Liver (tissue), 9 donors: Measurements from ENCODE around the gene ABCC2. TPM values are rescaled to one million over a fixed set of nuclear protein-coding genes. Genes with fewer than 3 reads are reported as not detected.

Experiments used
- DNase-seq: peaks from one replicate; pipeline ENCODE4 v3.0.0-alpha.2; 2017; ENCODE audit warnings: low spot score
- H3K27ac ChIP-seq, 2 donors: one replicate each; pipeline ENCODE4 v1.7.0; 2013; ENCODE audit warnings: inconsistent platforms in 2 of 2, low read length in 2 of 2, control low read depth in 1 of 2, low read depth in 1 of 2, mild to moderate bottlenecking in 1 of 2
- H3K27me3 ChIP-seq, 4 donors: one replicate each; pipeline versions ENCODE4 v1.6.1 to v1.7.0; 2013; ENCODE audit warnings: low read length in 3 of 4, inconsistent platforms in 1 of 4, mild to moderate bottlenecking in 1 of 4, moderate library complexity in 1 of 4; ENCODE audit not compliant: control insufficient read depth in 4 of 4, insufficient read depth in 4 of 4
- H3K36me3 ChIP-seq, 4 donors: one replicate each; pipeline versions ENCODE4 v1.6.1 to v1.7.0; 2013; ENCODE audit warnings: low read length in 3 of 4, mild to moderate bottlenecking in 3 of 4, low read depth in 1 of 4, moderate library complexity in 1 of 4; ENCODE audit not compliant: control insufficient read depth in 4 of 4, insufficient read depth in 3 of 4
- H3K4me1 ChIP-seq, 4 donors: one replicate each; pipeline versions ENCODE4 v1.6.1 to v1.7.0; 2013; ENCODE audit warnings: low read length in 3 of 4, mild to moderate bottlenecking in 3 of 4, moderate library complexity in 1 of 4; ENCODE audit not compliant: control insufficient read depth in 4 of 4, insufficient read depth in 4 of 4
- H3K4me3 ChIP-seq, 3 donors: one replicate each; pipeline versions ENCODE4 v1.6.1 to v1.7.0; 2013; ENCODE audit warnings: low read length in 3 of 3, control low read depth in 1 of 3, low read depth in 1 of 3, mild to moderate bottlenecking in 1 of 3
- H3K9ac ChIP-seq, 2 donors: one replicate each; pipeline ENCODE4 v1.7.0; 2013; ENCODE audit warnings: low read length in 2 of 2, mild to moderate bottlenecking in 2 of 2, moderate library complexity in 2 of 2, control low read depth in 1 of 2, low read depth in 1 of 2
- H3K9me3 ChIP-seq, 4 donors: one replicate each; pipeline versions ENCODE4 v1.6.1 to v1.7.0; 2013; ENCODE audit warnings: low read length in 3 of 4; ENCODE audit not compliant: control insufficient read depth in 4 of 4
- EGR1 ChIP-seq, 2 donors: IDR thresholded peaks; 2 replicates each; pipeline ENCODE4 v1.6.1; 2016 to 2018; ENCODE audit warnings: antibody characterized with exemption in 2 of 2, low read depth in 2 of 2
- FOXA1 ChIP-seq: IDR thresholded peaks from 2 replicates; pipeline ENCODE4 v1.6.1; 2016; ENCODE audit warnings: antibody characterized with exemption
- FOXA2 ChIP-seq: IDR thresholded peaks from 2 replicates; pipeline ENCODE4 v1.6.1; 2016; ENCODE audit warnings: antibody characterized with exemption
- HNF4A ChIP-seq, 2 donors: conservative IDR thresholded peaks; 2 replicates each; pipeline ENCODE4 v1.6.1; 2016; ENCODE audit warnings: antibody characterized with exemption in 2 of 2, mild to moderate bottlenecking in 2 of 2
- JUND ChIP-seq, 2 donors: IDR thresholded peaks; 2 replicates each; pipeline ENCODE4 v1.6.1; 2016; ENCODE audit warnings: antibody characterized with exemption in 2 of 2
- NR2F2 ChIP-seq: IDR thresholded peaks from 2 replicates; pipeline ENCODE4 v1.6.1; 2016; ENCODE audit warnings: antibody characterized with exemption
- RAD21 ChIP-seq, 2 donors: IDR thresholded peaks; 2 replicates each; pipeline ENCODE4 v1.6.1; 2016; ENCODE audit warnings: antibody characterized with exemption in 2 of 2, mild to moderate bottlenecking in 2 of 2
- RXRA ChIP-seq, 2 donors: IDR thresholded peaks; 2 replicates each; pipeline ENCODE4 v1.6.1; 2017 to 2018; ENCODE audit warnings: antibody characterized with exemption in 2 of 2, mild to moderate bottlenecking in 1 of 2
- SP1 ChIP-seq: IDR thresholded peaks from 2 replicates; pipeline ENCODE4 v1.6.1; 2018; ENCODE audit warnings: antibody characterized with exemption, mild to moderate bottlenecking
- TAF1 ChIP-seq: conservative IDR thresholded peaks from 2 replicates; pipeline ENCODE4 v1.6.1; 2016; ENCODE audit warnings: antibody characterized with exemption, mild to moderate bottlenecking
- WGBS: extraction: QIAGEN DNeasy Blood & Tissue Kit; methylation state at CpG from one replicate; pipeline ENCODE4 v1.1.7; 2013; 5-methylcytosine and 5-hydroxymethylcytosine counted together
- polyA plus RNA-seq, 2 donors: library from polyadenylated mRNA; stranded (reverse) in 1 of 2; unstranded in 1 of 2; fragments of 200-250 nt in 1 of 2; fragments of >200 nt in 1 of 2; fragmentation: Nextera tagmentation in 1 of 2; extraction: Ambion mirVana in 1 of 2; gene quantifications; one replicate each; pipeline versions ENCODE4 v1.2.1 to v1.2.3, GENCODE V29; 2013 to 2015
- total RNA-seq, 2 donors: library from RNA; depleted of rRNA; stranded (reverse); fragments of >200 nt; gene quantifications; one replicate each; pipeline ENCODE4 v1.2.3, GENCODE V29; 2014
- TF ChIP-seq, protein P1 (sequence below): IDR thresholded peaks from 2 replicates; pipeline ENCODE4 v1.6.1; 2016; ENCODE audit warnings: antibody characterized with exemption, mild to moderate bottlenecking
- TF ChIP-seq, protein P2 (sequence below): IDR thresholded peaks from 2 replicates; pipeline ENCODE4 v1.6.1; 2016; ENCODE audit warnings: antibody characterized with exemption
- TF ChIP-seq, protein P3 (sequence below): fragments of 150-350 bp; IDR thresholded peaks from 2 replicates; pipeline ENCODE4 v1.5.1; 2017; ENCODE audit warnings: improper control_type of control experiment, low read depth, low read length; ENCODE audit not compliant: missing input control
- TF ChIP-seq, protein P4 (sequence below): IDR thresholded peaks from 2 replicates; pipeline ENCODE4 v1.6.1; 2016; ENCODE audit warnings: antibody characterized with exemption
- TF ChIP-seq, protein P5 (sequence below): IDR thresholded peaks from 2 replicates; pipeline ENCODE4 v1.6.1; 2016; ENCODE audit warnings: antibody characterized with exemption
- donor health status: healthy.
- donor health status: healthy.
- donor health status: healthy.
- donor health status: healthy.
- donor health status: healthy.

Gene ABCC2
- total and polyA plus RNA-seq, 4 donors, result 45.6 to 234 (median 70.1) TPM

DNA sequence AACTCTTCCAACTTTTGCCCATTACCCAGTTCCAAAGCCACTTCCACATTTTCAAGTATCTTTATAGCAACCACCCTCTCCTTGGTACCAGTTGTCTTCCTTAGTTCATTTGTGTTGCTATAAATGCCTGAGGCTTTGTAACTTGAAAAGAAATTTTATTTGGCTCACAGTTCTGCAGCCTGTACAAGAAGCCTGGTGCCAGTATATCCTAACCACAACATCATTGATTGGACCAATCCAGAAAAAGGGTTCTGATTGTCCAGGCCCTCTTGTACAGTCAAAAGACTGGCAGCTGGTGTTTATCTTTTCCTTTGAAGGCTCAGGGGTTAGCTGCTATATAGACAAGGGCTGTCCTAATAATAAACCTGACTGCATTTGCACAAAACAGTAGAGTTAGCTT is 21.1 kb upstream of the ABCC2 start:
- H3K36me3 ChIP-seq, result peaks cover 5 to 23% (median 15%) of the 10 kb centered on the region in 4 donors

DNA sequence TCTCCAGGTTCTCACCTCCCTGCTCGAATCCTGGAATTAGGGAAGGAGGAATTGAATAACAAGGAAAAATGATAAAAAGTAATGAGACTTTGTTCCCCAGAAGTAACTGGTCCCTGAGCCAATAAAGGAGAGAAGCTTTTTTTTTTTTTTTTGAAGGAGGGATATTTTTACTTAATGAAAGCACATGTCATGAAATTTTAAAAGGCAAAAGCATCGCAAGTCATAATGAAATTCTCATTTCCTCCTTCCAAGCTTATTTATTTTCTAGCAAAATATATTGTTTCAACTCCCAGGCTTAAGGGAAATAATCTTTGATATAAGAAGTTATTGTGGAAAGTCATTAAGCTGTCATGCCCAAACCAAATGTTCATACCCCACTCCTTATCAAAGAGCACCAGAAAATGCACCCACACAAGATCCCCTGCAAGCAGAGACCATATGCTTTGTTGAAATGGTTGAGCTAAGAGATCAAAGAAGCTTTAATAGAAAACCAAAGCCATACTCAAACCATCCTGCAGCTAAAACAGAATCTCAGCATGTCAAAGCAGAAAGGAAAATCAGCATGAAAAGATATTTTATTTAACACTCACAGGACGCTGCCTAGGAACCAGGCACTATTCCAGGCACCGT is 16.7 kb upstream of the ABCC2 start:
- TF ChIP-seq EGR1 (IDR thresholded peaks at IDR 0.05; ENCODE audit: low read depth in 2 of 2) (no peak), FOXA2 (no peak), HNF4A (conservative IDR thresholded peaks at IDR 0.05) (no peak), SP1 (no peak), FOXA1 (no peak), RXRA (IDR thresholded peaks at IDR 0.05) (no peak), NR2F2 (no peak), TAF1 (no peak), RAD21 (IDR thresholded peaks at IDR 0.05) (no peak)
- TF ChIP-seq, protein P1, sequence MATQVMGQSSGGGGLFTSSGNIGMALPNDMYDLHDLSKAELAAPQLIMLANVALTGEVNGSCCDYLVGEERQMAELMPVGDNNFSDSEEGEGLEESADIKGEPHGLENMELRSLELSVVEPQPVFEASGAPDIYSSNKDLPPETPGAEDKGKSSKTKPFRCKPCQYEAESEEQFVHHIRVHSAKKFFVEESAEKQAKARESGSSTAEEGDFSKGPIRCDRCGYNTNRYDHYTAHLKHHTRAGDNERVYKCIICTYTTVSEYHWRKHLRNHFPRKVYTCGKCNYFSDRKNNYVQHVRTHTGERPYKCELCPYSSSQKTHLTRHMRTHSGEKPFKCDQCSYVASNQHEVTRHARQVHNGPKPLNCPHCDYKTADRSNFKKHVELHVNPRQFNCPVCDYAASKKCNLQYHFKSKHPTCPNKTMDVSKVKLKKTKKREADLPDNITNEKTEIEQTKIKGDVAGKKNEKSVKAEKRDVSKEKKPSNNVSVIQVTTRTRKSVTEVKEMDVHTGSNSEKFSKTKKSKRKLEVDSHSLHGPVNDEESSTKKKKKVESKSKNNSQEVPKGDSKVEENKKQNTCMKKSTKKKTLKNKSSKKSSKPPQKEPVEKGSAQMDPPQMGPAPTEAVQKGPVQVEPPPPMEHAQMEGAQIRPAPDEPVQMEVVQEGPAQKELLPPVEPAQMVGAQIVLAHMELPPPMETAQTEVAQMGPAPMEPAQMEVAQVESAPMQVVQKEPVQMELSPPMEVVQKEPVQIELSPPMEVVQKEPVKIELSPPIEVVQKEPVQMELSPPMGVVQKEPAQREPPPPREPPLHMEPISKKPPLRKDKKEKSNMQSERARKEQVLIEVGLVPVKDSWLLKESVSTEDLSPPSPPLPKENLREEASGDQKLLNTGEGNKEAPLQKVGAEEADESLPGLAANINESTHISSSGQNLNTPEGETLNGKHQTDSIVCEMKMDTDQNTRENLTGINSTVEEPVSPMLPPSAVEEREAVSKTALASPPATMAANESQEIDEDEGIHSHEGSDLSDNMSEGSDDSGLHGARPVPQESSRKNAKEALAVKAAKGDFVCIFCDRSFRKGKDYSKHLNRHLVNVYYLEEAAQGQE, result no peak
- TF ChIP-seq, protein P2, sequence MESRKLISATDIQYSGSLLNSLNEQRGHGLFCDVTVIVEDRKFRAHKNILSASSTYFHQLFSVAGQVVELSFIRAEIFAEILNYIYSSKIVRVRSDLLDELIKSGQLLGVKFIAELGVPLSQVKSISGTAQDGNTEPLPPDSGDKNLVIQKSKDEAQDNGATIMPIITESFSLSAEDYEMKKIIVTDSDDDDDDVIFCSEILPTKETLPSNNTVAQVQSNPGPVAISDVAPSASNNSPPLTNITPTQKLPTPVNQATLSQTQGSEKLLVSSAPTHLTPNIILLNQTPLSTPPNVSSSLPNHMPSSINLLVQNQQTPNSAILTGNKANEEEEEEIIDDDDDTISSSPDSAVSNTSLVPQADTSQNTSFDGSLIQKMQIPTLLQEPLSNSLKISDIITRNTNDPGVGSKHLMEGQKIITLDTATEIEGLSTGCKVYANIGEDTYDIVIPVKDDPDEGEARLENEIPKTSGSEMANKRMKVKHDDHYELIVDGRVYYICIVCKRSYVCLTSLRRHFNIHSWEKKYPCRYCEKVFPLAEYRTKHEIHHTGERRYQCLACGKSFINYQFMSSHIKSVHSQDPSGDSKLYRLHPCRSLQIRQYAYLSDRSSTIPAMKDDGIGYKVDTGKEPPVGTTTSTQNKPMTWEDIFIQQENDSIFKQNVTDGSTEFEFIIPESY, result no peak
- TF ChIP-seq, protein P3, sequence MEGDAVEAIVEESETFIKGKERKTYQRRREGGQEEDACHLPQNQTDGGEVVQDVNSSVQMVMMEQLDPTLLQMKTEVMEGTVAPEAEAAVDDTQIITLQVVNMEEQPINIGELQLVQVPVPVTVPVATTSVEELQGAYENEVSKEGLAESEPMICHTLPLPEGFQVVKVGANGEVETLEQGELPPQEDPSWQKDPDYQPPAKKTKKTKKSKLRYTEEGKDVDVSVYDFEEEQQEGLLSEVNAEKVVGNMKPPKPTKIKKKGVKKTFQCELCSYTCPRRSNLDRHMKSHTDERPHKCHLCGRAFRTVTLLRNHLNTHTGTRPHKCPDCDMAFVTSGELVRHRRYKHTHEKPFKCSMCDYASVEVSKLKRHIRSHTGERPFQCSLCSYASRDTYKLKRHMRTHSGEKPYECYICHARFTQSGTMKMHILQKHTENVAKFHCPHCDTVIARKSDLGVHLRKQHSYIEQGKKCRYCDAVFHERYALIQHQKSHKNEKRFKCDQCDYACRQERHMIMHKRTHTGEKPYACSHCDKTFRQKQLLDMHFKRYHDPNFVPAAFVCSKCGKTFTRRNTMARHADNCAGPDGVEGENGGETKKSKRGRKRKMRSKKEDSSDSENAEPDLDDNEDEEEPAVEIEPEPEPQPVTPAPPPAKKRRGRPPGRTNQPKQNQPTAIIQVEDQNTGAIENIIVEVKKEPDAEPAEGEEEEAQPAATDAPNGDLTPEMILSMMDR, result no peak
- TF ChIP-seq, protein P4, sequence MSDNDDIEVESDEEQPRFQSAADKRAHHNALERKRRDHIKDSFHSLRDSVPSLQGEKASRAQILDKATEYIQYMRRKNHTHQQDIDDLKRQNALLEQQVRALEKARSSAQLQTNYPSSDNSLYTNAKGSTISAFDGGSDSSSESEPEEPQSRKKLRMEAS, result no peak
- TF ChIP-seq, protein P5, sequence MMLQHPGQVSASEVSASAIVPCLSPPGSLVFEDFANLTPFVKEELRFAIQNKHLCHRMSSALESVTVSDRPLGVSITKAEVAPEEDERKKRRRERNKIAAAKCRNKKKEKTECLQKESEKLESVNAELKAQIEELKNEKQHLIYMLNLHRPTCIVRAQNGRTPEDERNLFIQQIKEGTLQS, result no peak
- 85% methylated on average over 4 of the region's 4 CpGs for WGBS
- Histone ChIP-seq H3K27ac (no peak overlapping the region), H3K4me3 (no peak overlapping the region), H3K9me3 (no peaks in the 10 kb centered on the region), H3K36me3 (peaks cover 0 to 2% (median under 1%) of the 10 kb centered on the region in 4 donors), H3K27me3 (no peaks in the 10 kb centered on the region), H3K4me1 (peaks cover 0 to 3% (median 2%) of the 10 kb centered on the region in 4 donors), H3K9ac (no peak overlapping the region)
- no peak for DNase-seq

More for the DNA sequence above, 21.1 kb upstream of the ABCC2 start:
- Histone ChIP-seq H3K4me1 (no peaks in the 10 kb centered on the region), H3K9ac (no peak overlapping the region), H3K9me3 (no peaks in the 10 kb centered on the region), H3K4me3 (no peak overlapping the region), H3K27ac (no peak overlapping the region), H3K27me3 (no peaks in the 10 kb centered on the region)
- no peak for DNase-seq
- TF ChIP-seq JUND (IDR thresholded peaks at IDR 0.05), result no peak
